ENCODE data around the gene CFAP54. TPM values are rescaled to one million over a fixed set of nuclear protein-coding genes. Genes with fewer than 3 reads are reported as not detected.
"Not testable (repeated sequence)": the region's sequence is repeated elsewhere in the genome, so short reads cannot be mapped to it uniquely, and the experiment has no call there.

The CFAP54 gene
- total RNA-seq, 4 donors from 2014 or later, result 1.3 to 14.2 (median 6.2) TPM

DNA sequence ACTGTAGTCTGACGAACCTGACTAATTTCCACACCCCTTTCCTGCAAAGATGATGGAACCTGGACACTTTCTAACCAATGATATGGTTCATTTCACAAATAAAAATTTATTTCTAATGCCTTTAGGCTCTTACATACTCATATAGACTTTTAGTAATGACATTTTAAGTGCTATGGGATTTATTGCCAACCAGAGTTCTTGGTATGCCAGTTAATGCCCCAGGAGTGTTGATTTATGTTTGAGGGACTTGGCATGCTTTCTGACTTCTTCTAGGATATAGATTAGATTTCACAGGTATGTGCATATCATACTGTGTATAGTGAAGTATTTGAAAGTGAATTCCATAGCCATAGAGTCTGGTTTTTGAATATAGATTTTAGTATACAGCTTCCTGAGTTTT, 159.5 kb downstream of the CFAP54 start:
- no peak for DNase-seq
- intact Hi-C loops (cut with DNase I; ENCODE audit: low total_unique reads), result no loop called here
- no peaks in the 10 kb centered on the region for H3K4me1 ChIP-seq
- no peaks in the 10 kb centered on the region for H3K27me3 ChIP-seq
- H3K9me3 ChIP-seq, result no peaks in the 10 kb centered on the region
- H3K27ac ChIP-seq, result no peak overlapping the region
- no peak overlapping the region for H3K4me3 ChIP-seq
- H3K36me3 ChIP-seq, result no peaks in the 10 kb centered on the region
- TF ChIP-seq POLR2A (IDR thresholded peaks at IDR 0.05), result no peak
- TF ChIP-seq, protein P1, sequence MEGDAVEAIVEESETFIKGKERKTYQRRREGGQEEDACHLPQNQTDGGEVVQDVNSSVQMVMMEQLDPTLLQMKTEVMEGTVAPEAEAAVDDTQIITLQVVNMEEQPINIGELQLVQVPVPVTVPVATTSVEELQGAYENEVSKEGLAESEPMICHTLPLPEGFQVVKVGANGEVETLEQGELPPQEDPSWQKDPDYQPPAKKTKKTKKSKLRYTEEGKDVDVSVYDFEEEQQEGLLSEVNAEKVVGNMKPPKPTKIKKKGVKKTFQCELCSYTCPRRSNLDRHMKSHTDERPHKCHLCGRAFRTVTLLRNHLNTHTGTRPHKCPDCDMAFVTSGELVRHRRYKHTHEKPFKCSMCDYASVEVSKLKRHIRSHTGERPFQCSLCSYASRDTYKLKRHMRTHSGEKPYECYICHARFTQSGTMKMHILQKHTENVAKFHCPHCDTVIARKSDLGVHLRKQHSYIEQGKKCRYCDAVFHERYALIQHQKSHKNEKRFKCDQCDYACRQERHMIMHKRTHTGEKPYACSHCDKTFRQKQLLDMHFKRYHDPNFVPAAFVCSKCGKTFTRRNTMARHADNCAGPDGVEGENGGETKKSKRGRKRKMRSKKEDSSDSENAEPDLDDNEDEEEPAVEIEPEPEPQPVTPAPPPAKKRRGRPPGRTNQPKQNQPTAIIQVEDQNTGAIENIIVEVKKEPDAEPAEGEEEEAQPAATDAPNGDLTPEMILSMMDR (IDR thresholded peaks at IDR 0.05), result no peak

DNA sequence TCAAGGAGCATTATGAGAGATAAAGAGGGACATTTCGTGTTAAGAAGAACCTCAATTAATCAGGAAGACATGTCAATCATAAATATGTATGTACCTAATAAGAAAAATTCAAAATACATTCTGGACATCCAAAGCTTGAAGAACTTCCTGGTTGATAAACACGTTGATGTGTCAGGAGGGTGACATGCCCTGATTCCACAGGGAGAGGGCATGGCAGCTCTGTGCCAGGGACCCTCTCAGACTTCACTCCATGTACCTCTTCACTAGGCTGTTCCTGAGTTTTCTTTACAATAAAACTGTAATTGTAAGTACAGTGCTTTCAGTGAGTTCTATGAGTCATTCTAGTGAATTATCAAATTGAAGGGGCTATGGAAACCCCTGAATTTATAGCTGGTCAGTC, 163.5 kb downstream of the CFAP54 start:
- no peak for DNase-seq
- Histone ChIP-seq H3K4me3 (no peak overlapping the region), H3K27me3 (no peaks in the 10 kb centered on the region), H3K4me1 (no peaks in the 10 kb centered on the region), H3K9me3 (no peaks in the 10 kb centered on the region), H3K27ac (no peak overlapping the region), H3K36me3 (no peaks in the 10 kb centered on the region)
- no peak for TF ChIP-seq POLR2A (IDR thresholded peaks at IDR 0.05)
- TF ChIP-seq, protein P1 (IDR thresholded peaks at IDR 0.05), result no peak
- intact Hi-C loops (cut with DNase I; ENCODE audit: low total_unique reads), result no loop called here

DNA sequence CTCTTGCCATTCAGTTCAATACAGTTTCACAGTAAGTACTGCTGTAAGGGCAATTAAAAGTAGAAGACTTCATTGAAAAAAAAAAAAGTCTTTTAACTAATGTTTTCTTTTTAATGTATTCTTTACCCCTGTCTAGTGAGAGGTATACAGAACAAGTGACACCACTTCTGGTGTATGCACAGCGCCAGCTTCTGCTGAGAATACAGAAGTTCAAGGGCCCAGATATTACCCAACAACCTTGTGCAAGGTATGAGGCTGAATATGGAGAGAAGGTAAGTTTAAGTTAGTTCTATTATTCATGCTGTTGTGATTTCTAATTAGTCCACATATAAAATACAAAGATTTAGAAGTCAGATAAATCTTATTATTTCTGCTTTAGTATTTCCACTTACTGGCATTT, 168.7 kb downstream of the CFAP54 start:
- Histone ChIP-seq H3K27me3 (no peaks in the 10 kb centered on the region), H3K27ac (no peak overlapping the region), H3K36me3 (no peaks in the 10 kb centered on the region), H3K9me3 (no peaks in the 10 kb centered on the region), H3K4me3 (no peak overlapping the region), H3K4me1 (no peaks in the 10 kb centered on the region)
- no peak for TF ChIP-seq POLR2A (IDR thresholded peaks at IDR 0.05)
- TF ChIP-seq, protein P1 (IDR thresholded peaks at IDR 0.05), result no peak
- intact Hi-C loops (cut with DNase I; ENCODE audit: low total_unique reads), result no loop called here
- no peak for DNase-seq

DNA sequence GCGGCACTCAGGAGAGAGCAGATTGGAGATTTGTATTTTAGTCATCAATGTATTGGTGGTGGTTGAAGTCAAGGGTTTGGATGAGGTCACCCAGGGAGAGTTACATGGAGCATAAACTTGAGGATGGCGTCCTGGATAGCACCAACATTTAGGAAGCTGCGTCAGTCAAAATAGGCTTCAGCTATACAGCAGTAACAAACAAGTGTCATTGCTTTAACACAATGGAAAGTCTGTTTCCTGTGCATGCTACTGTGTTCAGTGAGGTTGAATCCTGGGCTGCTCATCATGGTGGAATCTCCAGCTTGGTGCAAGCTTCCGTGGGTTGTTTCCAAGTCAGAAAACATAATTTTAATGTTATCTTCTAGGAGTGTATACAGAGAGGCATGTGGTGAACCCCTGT, 180.4 kb downstream of the CFAP54 start:
- no peaks in the 10 kb centered on the region for H3K9me3 ChIP-seq
- H3K4me1 ChIP-seq, result no peaks in the 10 kb centered on the region
- intact Hi-C loops (cut with DNase I; ENCODE audit: low total_unique reads), result no loop called here
- no peaks in the 10 kb centered on the region for H3K36me3 ChIP-seq
- no peak for DNase-seq
- no peak overlapping the region for H3K27ac ChIP-seq
- TF ChIP-seq POLR2A (IDR thresholded peaks at IDR 0.05), result no peak
- TF ChIP-seq, protein P1 (IDR thresholded peaks at IDR 0.05), result no peak
- H3K27me3 ChIP-seq, result no peaks in the 10 kb centered on the region
- no peak overlapping the region for H3K4me3 ChIP-seq

DNA sequence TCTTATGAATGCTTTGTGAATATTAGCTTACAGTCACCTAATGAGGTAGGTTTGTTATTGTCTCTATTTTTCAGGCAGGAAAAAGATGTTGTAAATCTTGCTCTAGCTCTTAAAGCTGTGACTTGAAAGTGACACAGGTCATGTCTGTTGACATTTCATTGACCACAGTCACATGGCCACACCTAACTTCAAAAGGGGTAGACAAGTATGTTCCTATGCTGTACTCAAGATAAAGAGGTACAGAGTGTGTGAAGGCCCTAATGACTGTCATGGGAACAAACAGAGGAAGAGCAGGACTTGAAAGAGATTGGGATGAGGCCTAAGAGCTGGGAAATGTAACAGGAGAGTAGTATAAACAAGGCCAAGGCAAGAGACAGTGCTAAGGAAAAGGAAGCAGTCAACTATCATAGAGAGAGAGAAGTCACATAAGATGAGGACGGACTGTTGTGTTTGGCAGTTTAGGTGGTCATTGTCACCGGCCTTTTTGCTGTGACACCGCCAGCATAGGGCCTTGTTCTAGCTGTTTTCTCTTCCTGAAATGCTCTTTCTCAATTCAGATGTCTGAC, 181.0 kb downstream of the CFAP54 start:
- Histone ChIP-seq H3K9me3 (no peaks in the 10 kb centered on the region), H3K4me3 (no peak overlapping the region), H3K27me3 (no peaks in the 10 kb centered on the region), H3K36me3 (no peaks in the 10 kb centered on the region), H3K27ac (no peak overlapping the region), H3K4me1 (no peaks in the 10 kb centered on the region)
- intact Hi-C loops (cut with DNase I; ENCODE audit: low total_unique reads), result no loop called here
- no peak for DNase-seq
- TF ChIP-seq POLR2A (IDR thresholded peaks at IDR 0.05), result no peak
- TF ChIP-seq, protein P1 (IDR thresholded peaks at IDR 0.05), result no peak

DNA sequence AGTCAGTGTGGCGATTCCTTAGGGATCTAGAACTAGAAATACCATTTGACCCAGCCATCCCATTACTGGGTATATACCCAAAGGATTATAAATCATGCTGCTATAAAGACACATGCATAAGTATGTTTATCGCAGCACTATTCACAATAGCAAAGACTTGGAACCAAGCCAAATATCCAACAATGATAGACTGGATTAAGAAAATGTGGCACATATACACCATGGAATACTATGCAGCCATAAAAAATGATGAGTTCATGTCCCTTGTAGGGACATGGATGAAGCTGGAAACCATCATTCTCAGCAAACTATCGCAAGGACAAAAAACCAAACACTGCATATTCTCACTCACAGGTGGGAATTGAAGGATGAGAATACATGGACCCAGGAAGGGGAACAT, 186.1 kb downstream of the CFAP54 start:
- H3K36me3 ChIP-seq; DNase-seq; H3K27me3 ChIP-seq; H3K27ac ChIP-seq; H3K4me3 ChIP-seq; intact Hi-C loops (cut with DNase I; ENCODE audit: low total_unique reads); H3K4me1 ChIP-seq; H3K9me3 ChIP-seq: not testable (repeated sequence)

All from uterus (tissue), 4 donors.